ENCODE measurements around the gene POTEI.
"Not testable (repeated sequence)": the region's sequence is repeated elsewhere in the genome, so short reads cannot be mapped to it uniquely, and the experiment has no call there.

Gene POTEI

DNA sequence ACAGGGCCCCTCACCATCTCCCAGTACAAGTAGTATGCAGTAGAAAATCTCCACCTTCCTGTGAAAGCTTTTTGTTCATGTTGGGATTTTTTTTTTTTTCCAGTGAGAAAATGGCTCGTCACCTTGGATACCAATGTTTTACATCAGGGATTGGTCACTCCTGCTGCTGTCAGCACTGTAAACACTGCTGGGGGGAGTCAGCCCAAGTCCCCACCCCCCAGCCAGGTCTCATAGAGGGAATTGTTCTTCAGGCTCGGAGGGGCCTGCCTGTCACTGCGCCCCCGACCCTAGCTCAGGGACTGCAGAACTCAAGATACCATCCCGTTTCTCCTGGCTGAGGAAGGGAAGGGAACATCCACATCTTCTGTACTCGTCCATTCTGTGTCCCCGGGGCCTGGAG, 11.9 kb upstream of the POTEI start, which contains the start of gene CFC1B:
Gene CFC1B, plus strand, starts transcription at position 231 of the 400 bp plus-strand sequence. CDS start 263 bp downstream, outside the sequence.
- not testable (repeated sequence) for H3K27ac Mint-ChIP-seq, H3K4me3 Mint-ChIP-seq

DNA sequence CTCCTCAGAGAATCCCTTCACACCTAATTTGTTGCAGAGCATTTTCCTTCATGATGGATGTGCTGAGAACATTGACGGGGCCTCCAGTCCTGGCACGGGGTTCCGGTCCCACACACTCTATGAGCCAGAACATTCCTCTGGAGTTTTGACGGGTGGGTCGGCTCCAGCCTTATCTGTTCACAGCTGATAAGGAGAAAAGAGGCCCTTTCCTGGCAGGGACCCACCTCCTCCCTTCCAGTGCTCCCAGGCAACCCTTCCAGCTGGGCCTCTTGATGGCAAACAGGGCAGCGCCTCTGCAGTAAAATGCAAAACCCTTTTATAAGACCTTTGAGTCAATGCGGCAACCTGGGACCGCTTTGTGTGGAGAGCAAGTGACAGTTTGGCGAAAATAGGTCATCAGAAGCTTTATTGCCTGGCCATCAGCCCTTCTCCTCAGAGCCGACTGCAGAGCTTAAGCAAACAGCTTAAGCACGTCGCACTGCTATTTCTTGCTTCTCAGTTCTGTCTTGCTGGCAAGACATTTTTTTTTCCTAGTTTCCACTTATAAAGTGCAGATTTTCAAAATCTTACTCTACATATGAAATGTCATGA, 9.5 kb upstream of the POTEI start:
- H3K27me3 Mint-ChIP-seq; H3K27ac Mint-ChIP-seq; H3K4me3 Mint-ChIP-seq; H3K36me3 Mint-ChIP-seq (ENCODE audit: low read depth); H3K9me3 Mint-ChIP-seq; DNase-seq; H3K4me1 Mint-ChIP-seq (ENCODE audit: low read depth): not testable (repeated sequence)

More for the DNA sequence above, 11.9 kb upstream of the POTEI start, which contains the start of gene CFC1B:
- H3K9me3 Mint-ChIP-seq; DNase-seq; H3K27me3 Mint-ChIP-seq; H3K4me1 Mint-ChIP-seq (ENCODE audit: low read depth); H3K36me3 Mint-ChIP-seq (ENCODE audit: low read depth): not testable (repeated sequence)

DNA sequence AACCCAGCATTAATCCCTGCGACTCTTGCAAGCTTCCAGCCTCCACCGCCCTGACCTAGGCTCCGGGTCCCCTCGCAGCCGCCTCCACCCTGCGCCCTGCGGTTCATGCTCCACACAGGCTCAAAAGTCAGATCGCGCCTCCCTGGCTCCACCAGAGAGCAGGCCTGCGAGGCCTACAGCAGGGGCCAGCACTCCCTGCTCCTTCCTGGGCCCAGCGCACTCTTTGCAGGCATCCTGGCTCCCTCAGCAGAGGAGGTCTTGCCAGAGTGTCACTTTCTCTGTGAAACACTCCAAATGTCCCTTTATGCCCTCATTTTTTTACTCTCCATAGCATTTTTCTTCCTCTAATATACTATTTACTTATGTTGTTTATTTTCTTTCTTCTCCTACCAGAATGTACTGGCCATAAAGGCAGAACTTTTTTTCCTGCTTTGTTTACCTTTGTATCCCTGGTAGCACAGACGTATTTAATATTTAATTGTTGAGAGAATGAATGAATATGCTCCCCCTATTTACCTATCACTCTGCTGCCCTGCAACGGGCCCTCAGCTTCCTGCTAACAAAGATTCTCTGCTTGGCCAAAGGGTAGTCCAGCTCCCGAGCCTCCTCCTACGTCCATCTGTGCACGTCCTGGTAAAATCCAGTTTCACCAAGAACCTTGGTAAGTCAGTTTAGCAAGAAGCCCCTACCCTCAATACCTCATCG, 2.8 kb upstream of the POTEI start:
- not testable (repeated sequence) for H3K4me3 Mint-ChIP-seq; DNase-seq; H3K9me3 Mint-ChIP-seq; H3K4me1 Mint-ChIP-seq (ENCODE audit: low read depth); H3K36me3 Mint-ChIP-seq (ENCODE audit: low read depth); H3K27ac Mint-ChIP-seq; H3K27me3 Mint-ChIP-seq

DNA sequence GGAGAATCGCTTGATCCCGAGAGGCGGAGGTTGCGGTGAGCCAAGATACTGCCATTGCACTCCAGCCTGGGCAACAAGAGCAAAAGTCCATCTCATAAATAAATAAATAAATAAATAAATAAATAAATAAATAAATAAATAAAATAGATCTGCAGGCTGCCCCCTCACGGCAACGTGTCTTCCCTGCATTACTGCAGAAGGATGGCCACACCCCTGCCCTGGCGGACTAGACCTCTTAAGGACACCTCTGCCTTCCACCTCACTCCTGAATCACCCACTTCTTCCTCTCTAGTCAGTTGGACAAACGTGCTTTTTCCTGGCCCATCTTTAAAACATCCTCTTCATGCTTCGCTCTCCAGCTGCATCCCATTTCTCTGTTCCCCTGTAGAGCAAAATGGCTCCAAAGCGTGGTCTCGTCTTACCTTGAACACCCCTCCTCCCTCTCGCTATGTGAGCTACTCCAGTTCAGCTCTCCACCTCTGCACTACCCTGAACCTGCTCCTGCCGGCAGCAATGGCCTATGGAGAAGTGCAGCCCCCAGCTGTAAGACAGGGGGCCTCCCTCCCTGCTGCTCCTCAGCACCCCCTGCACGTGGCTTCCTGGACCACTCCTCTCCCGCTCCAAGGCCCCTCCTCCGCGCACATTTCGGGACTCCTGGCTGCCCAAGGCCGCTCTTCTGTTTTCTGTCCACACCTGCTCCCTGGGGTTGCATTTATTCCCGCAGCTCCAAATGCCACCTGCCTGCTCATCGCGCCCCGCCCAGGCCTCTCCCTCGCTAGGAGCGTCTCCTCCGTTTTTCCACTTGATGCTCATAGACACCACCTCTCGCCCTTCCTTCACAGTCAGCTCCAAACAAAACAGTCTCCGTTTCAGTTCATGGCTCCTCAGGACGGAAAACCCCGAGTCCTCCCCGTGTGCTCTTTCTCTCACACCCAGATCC, 1.9 kb upstream of the POTEI start:
- not testable (repeated sequence) for H3K4me3 Mint-ChIP-seq, DNase-seq

DNA sequence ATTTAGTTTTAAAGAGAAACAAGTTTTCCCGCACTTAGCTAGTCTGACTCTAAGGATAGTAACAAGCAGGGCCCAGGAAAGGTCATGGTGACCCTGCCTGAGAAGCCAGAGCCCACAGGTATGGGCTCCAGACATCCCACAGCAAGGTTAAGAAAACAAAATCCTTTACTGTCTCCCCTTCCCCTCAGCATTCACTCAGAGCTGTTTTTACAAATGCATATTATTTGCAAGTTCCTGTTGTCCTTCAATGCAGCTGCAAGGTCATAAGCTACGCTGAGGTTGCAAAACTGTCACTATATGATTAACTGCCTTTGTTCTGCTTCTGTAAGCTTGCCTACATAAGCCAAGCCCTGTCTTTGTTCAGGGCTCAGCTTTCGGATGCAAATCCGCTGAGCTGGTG, 18.1 kb downstream of the POTEI start:
- not testable (repeated sequence) for H3K27ac Mint-ChIP-seq; DNase-seq; H3K27me3 Mint-ChIP-seq; H3K4me3 Mint-ChIP-seq; H3K4me1 Mint-ChIP-seq (ENCODE audit: low read depth); H3K9me3 Mint-ChIP-seq; H3K36me3 Mint-ChIP-seq (ENCODE audit: low read depth)

More for the DNA sequence above, 1.9 kb upstream of the POTEI start:
- not testable (repeated sequence) for H3K9me3 Mint-ChIP-seq; H3K27me3 Mint-ChIP-seq; H3K4me1 Mint-ChIP-seq (ENCODE audit: low read depth); H3K27ac Mint-ChIP-seq; H3K36me3 Mint-ChIP-seq (ENCODE audit: low read depth)

DNA sequence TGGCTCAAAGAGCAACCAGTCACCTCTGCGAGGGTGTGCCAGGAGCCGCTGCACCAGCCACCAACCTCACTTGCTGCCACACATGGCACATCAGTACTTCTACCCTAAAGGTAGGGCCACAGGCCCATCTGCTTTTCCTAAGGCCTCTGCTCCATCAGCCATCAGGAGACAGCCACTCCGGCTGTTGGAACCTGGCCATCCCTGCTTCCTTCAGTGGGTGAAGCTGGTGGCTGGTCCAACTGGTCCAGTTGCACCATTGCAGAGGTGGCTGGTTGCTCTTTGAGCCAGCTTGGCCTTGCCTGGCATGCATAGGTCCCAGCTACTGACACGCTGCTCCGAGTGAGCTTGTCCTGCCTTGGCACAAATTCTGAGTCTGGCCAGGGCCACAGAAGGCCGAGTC, 53.7 kb downstream of the POTEI start:
- H3K4me1 Mint-ChIP-seq (ENCODE audit: low read depth); H3K4me3 Mint-ChIP-seq; DNase-seq; H3K36me3 Mint-ChIP-seq (ENCODE audit: low read depth); H3K9me3 Mint-ChIP-seq; H3K27me3 Mint-ChIP-seq; H3K27ac Mint-ChIP-seq: not testable (repeated sequence)

DNA sequence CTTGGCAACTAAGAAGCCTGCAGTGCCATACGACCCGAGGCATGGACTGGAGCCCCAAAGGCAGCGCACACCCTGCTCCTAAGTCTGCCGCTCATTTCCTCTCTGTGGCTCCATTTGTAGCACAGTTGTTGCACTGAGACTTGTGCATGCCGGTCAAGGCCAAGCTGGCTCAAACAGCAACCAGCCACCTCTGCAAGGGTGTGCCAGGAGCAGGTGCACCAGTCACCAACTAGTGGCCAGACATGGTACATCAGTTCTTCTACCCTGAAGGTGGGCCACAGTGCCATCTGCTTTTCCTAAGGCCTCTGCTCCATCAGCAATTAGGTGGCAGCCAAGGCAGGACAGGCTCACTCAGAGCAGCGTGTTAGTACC, 54.4 kb downstream of the POTEI start:
- H3K36me3 Mint-ChIP-seq (ENCODE audit: low read depth); H3K27me3 Mint-ChIP-seq; H3K9me3 Mint-ChIP-seq; H3K27ac Mint-ChIP-seq; H3K4me3 Mint-ChIP-seq; DNase-seq; H3K4me1 Mint-ChIP-seq (ENCODE audit: low read depth): not testable (repeated sequence)

DNA sequence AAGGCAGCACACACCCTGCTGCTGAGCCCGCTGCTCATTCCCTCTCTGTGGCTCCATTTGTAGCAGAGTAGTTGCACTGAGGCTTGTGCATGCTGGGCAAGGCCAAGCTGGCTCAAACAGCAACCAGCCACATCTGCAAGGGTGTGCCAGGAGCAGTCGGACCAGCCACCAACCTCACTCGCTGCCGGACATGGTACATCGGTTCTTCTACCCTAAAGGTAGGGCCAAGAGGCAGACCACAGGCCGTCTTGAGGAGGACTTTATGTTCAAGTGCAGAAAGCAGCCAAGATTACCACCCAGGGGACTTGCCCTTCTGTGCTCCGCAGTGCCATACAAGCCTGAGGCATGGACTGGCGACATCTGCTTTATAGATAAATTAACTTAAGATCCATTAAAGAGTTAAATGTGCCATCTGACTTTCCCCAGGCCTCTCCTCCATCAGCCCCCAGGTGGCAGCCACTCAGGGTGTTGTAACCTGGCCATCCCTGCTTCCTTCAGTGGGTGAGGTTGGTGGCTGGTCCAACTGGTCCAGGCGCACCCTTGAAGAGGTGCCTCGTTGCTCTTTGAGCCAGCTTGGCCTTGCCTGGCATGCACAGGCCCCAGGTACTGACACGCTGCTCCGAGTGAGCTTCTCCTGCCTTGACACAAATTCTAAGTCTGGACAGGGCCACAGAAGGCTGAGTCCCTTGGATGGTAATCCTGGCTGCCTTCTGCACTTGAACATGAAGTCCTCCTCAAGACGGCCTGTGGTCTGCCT, 55.0 kb downstream of the POTEI start:
- H3K27ac Mint-ChIP-seq; DNase-seq; H3K36me3 Mint-ChIP-seq (ENCODE audit: low read depth); H3K27me3 Mint-ChIP-seq; H3K4me3 Mint-ChIP-seq; H3K9me3 Mint-ChIP-seq; H3K4me1 Mint-ChIP-seq (ENCODE audit: low read depth): not testable (repeated sequence)

DNA sequence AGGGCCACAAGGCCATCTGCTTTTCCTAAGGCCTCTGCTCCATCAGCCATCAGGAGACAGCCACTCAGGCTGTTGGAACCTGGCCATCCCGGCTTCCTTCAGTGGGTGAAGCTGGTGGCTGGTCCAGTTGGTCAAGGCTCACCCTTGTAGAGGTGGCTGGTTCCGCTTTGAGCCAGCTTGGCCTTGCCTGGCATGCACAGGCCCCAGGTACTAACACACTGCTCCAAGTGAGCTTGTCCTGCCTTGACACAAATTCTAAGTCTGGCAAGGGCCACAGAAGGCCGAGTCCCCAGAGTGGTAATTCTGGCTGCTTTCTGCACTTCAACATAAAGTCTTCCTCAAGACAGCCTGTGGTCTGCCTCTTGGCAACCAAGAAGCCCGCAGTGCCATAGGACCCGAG, 56.2 kb downstream of the POTEI start:
- not testable (repeated sequence) for H3K4me1 Mint-ChIP-seq (ENCODE audit: low read depth); H3K27ac Mint-ChIP-seq; H3K27me3 Mint-ChIP-seq; H3K36me3 Mint-ChIP-seq (ENCODE audit: low read depth); DNase-seq; H3K9me3 Mint-ChIP-seq; H3K4me3 Mint-ChIP-seq

DNA sequence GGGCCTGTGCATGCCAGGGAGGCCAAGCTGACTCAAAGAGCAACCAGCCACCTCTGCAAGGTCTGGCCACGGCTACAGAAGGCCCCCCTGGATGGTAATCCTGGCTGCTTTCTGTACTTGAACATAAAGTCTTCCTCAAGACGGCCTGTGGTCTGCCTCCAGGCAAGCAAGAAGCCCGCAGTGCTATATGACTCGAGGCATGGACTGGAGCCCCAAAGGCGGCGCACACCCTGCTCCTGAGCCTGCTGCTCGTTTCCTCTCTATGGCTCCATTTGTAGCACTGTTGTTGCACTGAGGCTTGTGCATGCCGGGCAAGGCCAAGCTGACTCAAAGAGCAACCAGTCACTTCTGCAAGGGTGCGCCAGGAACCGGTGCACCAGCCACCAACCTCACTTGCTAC, 57.3 kb downstream of the POTEI start:
- not testable (repeated sequence) for H3K9me3 Mint-ChIP-seq; H3K27ac Mint-ChIP-seq; H3K4me1 Mint-ChIP-seq (ENCODE audit: low read depth); H3K27me3 Mint-ChIP-seq; H3K4me3 Mint-ChIP-seq; DNase-seq; H3K36me3 Mint-ChIP-seq (ENCODE audit: low read depth)

DNA sequence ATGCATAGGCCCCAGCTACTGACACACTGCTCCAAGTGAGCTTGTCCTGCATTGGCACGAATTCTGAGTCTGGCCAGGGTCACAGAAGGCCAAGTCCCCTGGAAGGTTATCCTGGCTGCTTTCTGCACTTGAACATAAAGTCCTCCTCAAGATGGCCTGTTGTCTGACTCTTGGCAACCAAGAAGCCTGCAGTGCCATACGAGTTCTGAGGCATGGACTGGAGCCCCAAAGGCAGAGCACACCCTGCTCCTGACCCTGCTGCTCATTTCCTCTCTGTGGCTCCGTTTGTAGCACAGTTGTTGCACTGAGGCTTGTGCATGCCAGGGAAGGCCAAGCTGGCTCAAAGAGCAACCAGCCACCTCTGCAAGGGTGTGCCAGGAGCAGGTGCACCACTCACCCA, 57.9 kb downstream of the POTEI start:
- H3K36me3 Mint-ChIP-seq (ENCODE audit: low read depth); DNase-seq; H3K4me1 Mint-ChIP-seq (ENCODE audit: low read depth); H3K4me3 Mint-ChIP-seq; H3K9me3 Mint-ChIP-seq; H3K27ac Mint-ChIP-seq; H3K27me3 Mint-ChIP-seq: not testable (repeated sequence)

DNA sequence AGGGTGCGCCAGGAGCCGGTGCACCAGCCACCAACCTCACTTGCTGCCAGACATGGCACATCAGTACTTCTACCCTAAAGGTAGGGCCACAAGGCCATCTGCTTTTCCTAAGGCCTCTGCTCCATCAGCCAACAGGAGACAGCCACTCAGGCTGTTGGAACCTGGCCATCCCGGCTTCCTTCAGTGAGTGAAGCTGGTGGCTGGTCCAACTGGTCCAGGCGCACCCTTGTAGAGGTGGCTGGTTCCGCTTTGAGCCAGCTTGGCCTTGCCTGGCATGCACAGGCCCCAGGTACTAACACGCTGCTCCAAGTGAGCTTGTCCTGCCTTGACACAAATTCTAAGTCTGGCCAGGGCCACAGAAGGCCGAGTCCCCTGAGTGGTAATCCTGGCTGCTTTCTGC, 58.8 kb downstream of the POTEI start:
- H3K27ac Mint-ChIP-seq; H3K4me3 Mint-ChIP-seq; DNase-seq; H3K27me3 Mint-ChIP-seq; H3K9me3 Mint-ChIP-seq; H3K36me3 Mint-ChIP-seq (ENCODE audit: low read depth); H3K4me1 Mint-ChIP-seq (ENCODE audit: low read depth): not testable (repeated sequence)

DNA sequence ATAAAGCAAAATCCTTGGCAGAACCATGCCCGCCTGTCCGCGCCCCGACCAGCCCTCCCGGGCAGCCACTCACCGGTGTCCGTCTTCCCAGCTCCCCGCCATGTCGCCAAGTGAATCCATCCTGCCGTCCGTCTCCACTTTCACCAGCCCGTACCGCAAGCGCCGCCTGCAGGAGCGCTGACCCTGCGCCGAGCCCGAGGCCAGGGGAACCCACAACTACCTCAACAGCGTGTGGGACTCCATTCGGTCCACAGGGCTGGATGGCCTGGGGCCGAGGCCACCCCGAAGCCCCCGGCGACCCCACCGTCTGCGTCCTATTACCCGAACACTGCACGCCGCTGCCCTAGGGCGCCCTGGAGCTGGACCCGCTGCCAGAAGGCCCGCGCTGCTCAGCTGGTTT, 81.5 kb downstream of the POTEI start:
- H3K36me3 Mint-ChIP-seq (ENCODE audit: low read depth); H3K9me3 Mint-ChIP-seq; H3K4me1 Mint-ChIP-seq (ENCODE audit: low read depth); DNase-seq; H3K27ac Mint-ChIP-seq: not testable (repeated sequence)
- Mint-ChIP-seq H3K4me3 (peak overlapping the region; percentile 60), H3K27me3 (peaks cover 14% of the 10 kb centered on the region)

DNA sequence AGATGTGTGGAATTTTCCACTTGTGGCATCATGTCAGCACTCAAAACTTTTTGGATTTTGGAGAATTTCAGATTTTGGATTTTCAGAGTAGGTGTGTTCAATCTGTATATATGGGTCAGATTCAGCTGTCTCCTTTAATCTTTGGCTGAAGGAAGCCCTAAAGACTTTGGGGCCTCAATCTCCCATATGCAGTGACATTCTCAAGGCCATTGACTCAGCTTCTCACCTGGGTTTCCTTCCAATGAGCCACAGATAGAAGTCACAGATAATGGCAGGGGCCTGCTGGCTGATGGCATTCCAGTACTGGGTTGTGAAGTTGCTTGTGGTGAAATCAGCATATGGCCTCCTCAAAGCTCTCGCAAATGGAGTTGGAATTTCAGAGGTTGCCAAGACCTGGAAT, 90.3 kb downstream of the POTEI start:
- not testable (repeated sequence) for H3K4me3 Mint-ChIP-seq; H3K4me1 Mint-ChIP-seq (ENCODE audit: low read depth); H3K9me3 Mint-ChIP-seq; H3K27ac Mint-ChIP-seq; H3K27me3 Mint-ChIP-seq; H3K36me3 Mint-ChIP-seq (ENCODE audit: low read depth); DNase-seq
